IPS-20b (cell line): Measurements from ENCODE around the gene MYOM3.

Source experiments
- H3K27ac ChIP-seq: one replicate; pipeline ENCODE4 v1.5.1; 2013; ENCODE audit warnings: low read length
- H3K27me3 ChIP-seq: 2 replicates; pipeline ENCODE4 v1.6.1; 2013; ENCODE audit warnings: mild to moderate bottlenecking, low read length, inconsistent platforms; ENCODE audit not compliant: insufficient read depth
- H3K36me3 ChIP-seq: 2 replicates; pipeline ENCODE4 v1.6.1; 2013; ENCODE audit warnings: low read depth, mild to moderate bottlenecking, inconsistent platforms, low read length, moderate library complexity; ENCODE audit not compliant: insufficient read depth
- H3K4me1 ChIP-seq: 2 replicates; pipeline ENCODE4 v1.6.1; 2013; ENCODE audit warnings: mild to moderate bottlenecking, control low read depth, inconsistent platforms, low read length, moderate library complexity; ENCODE audit not compliant: insufficient read depth
- H3K4me3 ChIP-seq: 2 replicates; pipeline ENCODE4 v1.5.1; 2013; ENCODE audit warnings: mild to moderate bottlenecking, low read length, inconsistent platforms
- H3K9ac ChIP-seq: 2 replicates; pipeline ENCODE4 v1.6.1; 2013; ENCODE audit warnings: low read depth, mild to moderate bottlenecking, inconsistent platforms, low read length, moderate library complexity
- H3K9me3 ChIP-seq: 2 replicates; pipeline ENCODE4 v1.6.1; 2013; ENCODE audit warnings: mild to moderate bottlenecking, low read depth, low read length, inconsistent platforms; ENCODE audit not compliant: insufficient read depth

The MYOM3 gene

DNA sequence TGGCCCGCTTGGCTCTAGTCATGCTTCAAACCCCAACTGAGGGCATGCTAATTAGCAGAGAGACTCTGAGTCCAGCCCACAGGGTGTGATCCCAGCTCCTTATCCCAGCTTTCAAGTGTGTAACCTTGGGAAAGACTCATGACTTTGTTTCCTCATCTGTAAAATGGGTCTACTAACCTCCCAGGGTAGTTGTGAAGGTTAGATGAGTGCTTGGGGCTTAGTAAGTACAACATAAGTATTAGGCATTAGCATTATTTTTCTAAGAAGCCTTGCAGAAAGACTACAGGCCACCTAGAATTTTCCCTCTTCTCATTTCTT lies 2.8 kb downstream of the MYOM3 start:
- Histone ChIP-seq H3K9me3 (no peaks in the 10 kb centered on the region), H3K36me3 (no peaks in the 10 kb centered on the region), H3K27ac (no peak overlapping the region), H3K4me1 (no peaks in the 10 kb centered on the region; the same call in 1 of the 2 replicates), H3K9ac (no peak overlapping the region), H3K27me3 (peaks cover 8% of the 10 kb centered on the region; the same call in 1 of the 2 replicates), H3K4me3 (no peak overlapping the region)

- Histone ChIP-seq H3K4me1 (no peaks in the 10 kb centered on the region; the same call in 1 of the 2 replicates), H3K36me3 (no peaks in the 10 kb centered on the region), H3K27ac (no peak overlapping the region), H3K9me3 (no peaks in the 10 kb centered on the region), H3K27me3 (peaks cover 8% of the 10 kb centered on the region; the same call in 1 of the 2 replicates), H3K4me3 (no peak overlapping the region), H3K9ac (no peak overlapping the region)
These were observed 3.4 kb downstream of the MYOM3 start for GRCh38 chr1:24108334-24109165.

DNA sequence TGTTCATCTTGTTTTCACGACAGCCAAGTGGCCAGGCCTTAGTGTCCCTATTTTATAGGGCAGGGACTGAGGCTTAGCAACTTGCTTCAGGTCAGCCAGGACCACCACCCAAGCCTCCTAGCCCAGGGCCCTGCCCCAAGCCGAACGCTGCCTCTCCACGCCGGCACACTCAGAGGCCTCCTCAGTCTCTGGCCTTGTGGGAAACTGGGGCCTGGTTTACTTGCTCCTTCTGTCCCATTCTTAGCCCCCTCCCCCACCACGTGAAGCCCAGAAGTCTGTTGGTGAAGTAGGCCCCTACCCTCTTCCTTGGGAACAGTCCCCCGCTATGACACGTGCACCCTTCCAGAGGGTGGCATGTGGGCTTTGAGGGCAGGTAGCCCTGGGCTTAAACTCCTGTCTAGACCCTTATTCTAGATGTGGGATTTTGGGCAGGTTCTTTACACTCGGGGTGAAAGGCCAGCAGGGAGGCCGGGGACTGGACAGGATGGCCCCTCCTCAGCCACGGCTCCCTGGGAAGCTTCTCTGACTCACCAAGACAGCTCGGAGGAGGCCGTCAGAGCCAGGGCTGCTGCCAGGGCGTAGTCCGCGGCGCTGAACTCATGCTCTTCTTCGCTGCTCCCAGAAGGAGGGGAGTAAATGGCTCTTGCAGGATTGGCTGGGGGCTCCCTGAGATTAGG lies 4.3 kb downstream of the MYOM3 start:
- no peaks in the 10 kb centered on the region; the same call in 1 of the 2 replicates for H3K4me1 ChIP-seq
- no peak overlapping the region for H3K27ac ChIP-seq
- H3K9ac ChIP-seq = no peak overlapping the region
- no peaks in the 10 kb centered on the region for H3K36me3 ChIP-seq
- H3K4me3 ChIP-seq = no peak overlapping the region
- H3K9me3 ChIP-seq = no peaks in the 10 kb centered on the region
- peaks cover 8% of the 10 kb centered on the region; the same call in 1 of the 2 replicates for H3K27me3 ChIP-seq

GRCh38 chr1:24105368-24106160 lies 6.4 kb downstream of the MYOM3 start:
- H3K4me3 ChIP-seq = no peak overlapping the region
- H3K4me1 ChIP-seq = no peaks in the 10 kb centered on the region; the same call in 1 of the 2 replicates
- no peak overlapping the region for H3K9ac ChIP-seq
- no peak overlapping the region for H3K27ac ChIP-seq
- no peaks in the 10 kb centered on the region for H3K36me3 ChIP-seq
- no peaks in the 10 kb centered on the region for H3K9me3 ChIP-seq
- H3K27me3 ChIP-seq = no peaks in the 10 kb centered on the region

GRCh38 chr1:24104854-24105253 lies 7.1 kb downstream of the MYOM3 start:
- H3K4me3 ChIP-seq = no peak overlapping the region
- H3K27me3 ChIP-seq = no peaks in the 10 kb centered on the region
- H3K36me3 ChIP-seq = no peaks in the 10 kb centered on the region
- no peaks in the 10 kb centered on the region; the same call in 1 of the 2 replicates for H3K4me1 ChIP-seq
- no peak overlapping the region for H3K27ac ChIP-seq
- H3K9me3 ChIP-seq = no peaks in the 10 kb centered on the region
- H3K9ac ChIP-seq = no peak overlapping the region

- Histone ChIP-seq H3K27me3 (no peaks in the 10 kb centered on the region), H3K4me1 (no peaks in the 10 kb centered on the region; the same call in 1 of the 2 replicates), H3K27ac (no peak overlapping the region), H3K4me3 (no peak overlapping the region), H3K36me3 (no peaks in the 10 kb centered on the region), H3K9me3 (no peaks in the 10 kb centered on the region), H3K9ac (no peak overlapping the region)
These were observed 8.1 kb downstream of the MYOM3 start for GRCh38 chr1:24103879-24104278.

DNA sequence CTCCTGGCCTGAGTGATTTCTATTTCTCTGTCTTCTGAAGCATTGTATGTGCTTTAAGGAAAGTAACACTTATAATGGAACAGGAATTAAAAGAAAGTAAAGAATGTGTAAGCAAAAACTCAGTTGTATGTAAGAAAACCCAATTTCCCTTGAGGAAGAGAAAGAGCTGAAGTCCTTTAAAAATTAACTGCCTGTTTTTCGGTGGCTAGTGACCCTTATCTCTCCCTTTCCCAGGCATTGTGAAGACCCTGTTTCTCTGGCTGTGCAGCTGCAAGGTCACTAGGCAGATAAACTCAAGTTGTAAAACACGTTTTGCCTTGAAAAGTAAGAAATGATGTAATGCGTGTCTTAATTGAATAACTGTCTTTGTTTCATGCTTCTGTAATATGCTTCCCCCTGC lies 8.5 kb downstream of the MYOM3 start:
- Histone ChIP-seq H3K36me3 (no peaks in the 10 kb centered on the region), H3K4me3 (no peak overlapping the region), H3K9me3 (no peaks in the 10 kb centered on the region), H3K4me1 (no peaks in the 10 kb centered on the region; the same call in 1 of the 2 replicates), H3K27me3 (no peaks in the 10 kb centered on the region), H3K9ac (no peak overlapping the region), H3K27ac (no peak overlapping the region)

GRCh38 chr1:24102961-24103360 lies 9.0 kb downstream of the MYOM3 start:
- no peak overlapping the region for H3K27ac ChIP-seq
- no peak overlapping the region for H3K4me3 ChIP-seq
- no peak overlapping the region for H3K9ac ChIP-seq
- no peaks in the 10 kb centered on the region for H3K9me3 ChIP-seq
- H3K36me3 ChIP-seq = no peaks in the 10 kb centered on the region
- no peaks in the 10 kb centered on the region; the same call in 1 of the 2 replicates for H3K4me1 ChIP-seq
- H3K27me3 ChIP-seq = no peaks in the 10 kb centered on the region

GRCh38 chr1:24101796-24102586 lies 9.9 kb downstream of the MYOM3 start:
- H3K9ac ChIP-seq = no peak overlapping the region
- H3K36me3 ChIP-seq = no peaks in the 10 kb centered on the region
- H3K4me3 ChIP-seq = no peak overlapping the region
- no peaks in the 10 kb centered on the region for H3K4me1 ChIP-seq
- H3K9me3 ChIP-seq = no peaks in the 10 kb centered on the region
- H3K27me3 ChIP-seq = no peaks in the 10 kb centered on the region
- no peak overlapping the region for H3K27ac ChIP-seq

GRCh38 chr1:24100945-24101737 lies 10.8 kb downstream of the MYOM3 start:
- Histone ChIP-seq H3K27me3 (no peaks in the 10 kb centered on the region), H3K4me3 (no peak overlapping the region), H3K27ac (no peak overlapping the region), H3K4me1 (no peaks in the 10 kb centered on the region), H3K9me3 (no peaks in the 10 kb centered on the region), H3K36me3 (no peaks in the 10 kb centered on the region), H3K9ac (no peak overlapping the region)
